HG03521 (cell line): ENCODE results near the gene AHNAK.
"Not testable (repeated sequence)": the region's sequence is repeated elsewhere in the genome, so short reads cannot be mapped to it uniquely, and the experiment has no call there.

ENCODE experiments used
- ATAC-seq: cut with Tn5 transposase; IDR thresholded peaks from one replicate; pipeline ENCODE4 v1.9.1; 2021; ENCODE audit warnings: mild to moderate bottlenecking, moderate library complexity; ENCODE audit not compliant: unreplicated experiment

Gene AHNAK

GRCh38 chr11:62394825-62395538 lies 151.6 kb downstream of the AHNAK start:
- ATAC-seq, result no peak

- no peak for ATAC-seq
Measured at GRCh38 chr11:62393735-62394134, 152.9 kb downstream of the AHNAK start.

- no peak for ATAC-seq
Measured at GRCh38 chr11:62393061-62393611, 153.5 kb downstream of the AHNAK start.

GRCh38 chr11:62392506-62392905 lies 154.1 kb downstream of the AHNAK start:
- no peak for ATAC-seq

- ATAC-seq, result no peak
Measured at GRCh38 chr11:62391642-62392425, 154.8 kb downstream of the AHNAK start.

- ATAC-seq, result no peak
Measured at GRCh38 chr11:62390722-62391121, 155.9 kb downstream of the AHNAK start.

GRCh38 chr11:62390237-62390636 lies 156.4 kb downstream of the AHNAK start:
- no peak for ATAC-seq

GRCh38 chr11:62388999-62389398 lies 157.6 kb downstream of the AHNAK start:
- no peak for ATAC-seq

- ATAC-seq, result no peak
Measured at GRCh38 chr11:62387381-62387780, 159.2 kb downstream of the AHNAK start.

- not testable (repeated sequence) for ATAC-seq
Measured at GRCh38 chr11:62386083-62386482, 160.5 kb downstream of the AHNAK start.

GRCh38 chr11:62383822-62384221 lies 162.8 kb downstream of the AHNAK start:
- ATAC-seq, result no peak
